Brain microvascular endothelial cell (primary cell): ENCODE measurements around the gene MOXD1.
"Not testable (repeated sequence)": the region's sequence is repeated elsewhere in the genome, so short reads cannot be mapped to it uniquely, and the experiment has no call there.

ENCODE experiments used
- DNase-seq: peaks from one replicate; pipeline ENCODE4 v3.0.0-alpha.2; 2020
- H3K27ac ChIP-seq: fragments of 250-450 bp; sonication (Bioruptor Pico); 2 replicates; pipeline ENCODE4 v1.5.1; 2020; ENCODE audit warnings: mild to moderate bottlenecking, moderate library complexity
- H3K27me3 ChIP-seq: fragments of 250-450 bp; sonication (Bioruptor Pico); replicated peaks from 2 replicates; pipeline ENCODE4 v1.5.1; 2020; ENCODE audit warnings: mild to moderate bottlenecking
- H3K36me3 ChIP-seq: fragments of 250-450 bp; sonication (Bioruptor Pico); replicated peaks from 2 replicates; pipeline ENCODE4 v1.5.1; 2020; ENCODE audit warnings: mild to moderate bottlenecking
- H3K4me3 ChIP-seq: 2 replicates; pipeline ENCODE4 v1.5.1; 2011; ENCODE audit warnings: low read depth, mild to moderate bottlenecking, control low read depth, low read length, moderate library complexity
- CTCF ChIP-seq: IDR thresholded peaks from 2 replicates; pipeline ENCODE4 v1.5.1; 2011; ENCODE audit warnings: low read depth, mild to moderate bottlenecking, moderate library complexity, low read length, control low read depth, inconsistent platforms; ENCODE audit errors: missing control alignments
- in situ Hi-C: cut with HindIII; loops from 2 replicates; pipeline ENCODE4 v1.10.0; 2017; ENCODE audit warnings: low sequenced_read_pairs, low pct_ligation_motif_present

Gene MOXD1

GRCh38 chr6:132359886-132360285 is 41.4 kb downstream of the MOXD1 start:
- in situ Hi-C loops = no loop called here
- Histone ChIP-seq H3K36me3 (no peaks in the 10 kb centered on the region), H3K4me3 (no peak overlapping the region), H3K27me3 (no peaks in the 10 kb centered on the region), H3K27ac (no peak overlapping the region)
- no peak for TF ChIP-seq CTCF
- DNase-seq = no peak

- in situ Hi-C loops = no loop called here
- TF ChIP-seq CTCF = no peak
- H3K27ac ChIP-seq = no peak overlapping the region
These were observed 44.2 kb downstream of the MOXD1 start for GRCh38 chr6:132357120-132357519.

GRCh38 chr6:132354517-132355167 is 46.6 kb downstream of the MOXD1 start:
- in situ Hi-C loops = no loop called here
- peak; percentile 19 for DNase-seq
- no peak overlapping the region for H3K27ac ChIP-seq
- no peaks in the 10 kb centered on the region for H3K27me3 ChIP-seq
- TF ChIP-seq CTCF = no peak
- no peaks in the 10 kb centered on the region for H3K36me3 ChIP-seq
- no peak overlapping the region for H3K4me3 ChIP-seq

More at GRCh38 chr6:132357120-132357519, 44.2 kb downstream of the MOXD1 start:
- H3K36me3 ChIP-seq = no peaks in the 10 kb centered on the region
- no peak for DNase-seq
- no peaks in the 10 kb centered on the region for H3K27me3 ChIP-seq
- no peak overlapping the region for H3K4me3 ChIP-seq

GRCh38 chr6:132351986-132352385 is 49.3 kb downstream of the MOXD1 start:
- DNase-seq, H3K27me3 ChIP-seq, in situ Hi-C loops: not testable (repeated sequence)

GRCh38 chr6:132348231-132348630 is 53.0 kb downstream of the MOXD1 start:
- Histone ChIP-seq H3K36me3 (no peaks in the 10 kb centered on the region), H3K4me3 (no peak overlapping the region), H3K27ac (no peak overlapping the region), H3K27me3 (no peaks in the 10 kb centered on the region)
- DNase-seq = no peak
- in situ Hi-C loops = no loop called here
- TF ChIP-seq CTCF = no peak

More at GRCh38 chr6:132351986-132352385, 49.3 kb downstream of the MOXD1 start:
- H3K36me3 ChIP-seq, H3K4me3 ChIP-seq, H3K27ac ChIP-seq: not testable (repeated sequence)

GRCh38 chr6:132344811-132345210 is 56.5 kb downstream of the MOXD1 start:
- DNase-seq = no peak
- Histone ChIP-seq H3K27ac (no peak overlapping the region), H3K27me3 (no peaks in the 10 kb centered on the region), H3K4me3 (no peak overlapping the region), H3K36me3 (no peaks in the 10 kb centered on the region)
- in situ Hi-C loops = no loop called here
- no peak for TF ChIP-seq CTCF
